Mesenchymal stem cell (in vitro differentiated cells and primary cell): ENCODE measurements around the gene HPD.

Experiments used
- DNase-seq: peaks from one replicate; pipeline ENCODE4 v3.0.0-alpha.2; 2013
- H2AFZ ChIP-seq: one replicate; pipeline ENCODE4 v1.6.1; 2013; ENCODE audit warnings: low read depth, mild to moderate bottlenecking, control low read depth, inconsistent platforms, low read length, moderate library complexity
- H2AK5ac ChIP-seq: 2 replicates; pipeline ENCODE4 v1.6.1; 2013; ENCODE audit warnings: low read length, moderate library complexity, mild to moderate bottlenecking, inconsistent platforms; ENCODE audit not compliant: severe bottlenecking
- H2BK120ac ChIP-seq: one replicate; pipeline ENCODE4 v1.6.1; 2013; ENCODE audit warnings: low read depth, mild to moderate bottlenecking, inconsistent platforms, low read length, moderate library complexity
- H2BK12ac ChIP-seq, 2 experiments: one replicate each; pipeline ENCODE4 v1.6.1; 2013; ENCODE audit warnings: inconsistent platforms in 2 of 2, low read length in 2 of 2, mild to moderate bottlenecking in 2 of 2, moderate library complexity in 2 of 2, control low read depth in 1 of 2
- H2BK15ac ChIP-seq: one replicate; pipeline ENCODE4 v1.6.1; 2013; ENCODE audit warnings: mild to moderate bottlenecking, low read depth, inconsistent platforms; ENCODE audit not compliant: poor library complexity, severe bottlenecking
- H2BK5ac ChIP-seq: 2 replicates; pipeline ENCODE4 v1.6.1; 2013; ENCODE audit warnings: low read depth, mild to moderate bottlenecking, low read length, control low read depth, inconsistent platforms; ENCODE audit not compliant: poor library complexity, severe bottlenecking
- H3K14ac ChIP-seq, 2 experiments: one replicate each; pipeline ENCODE4 v1.6.1; 2013; ENCODE audit warnings: inconsistent platforms in 2 of 2, low read length in 2 of 2, control low read depth in 1 of 2, mild to moderate bottlenecking in 1 of 2, moderate library complexity in 1 of 2
- H3K18ac ChIP-seq, 2 experiments: one replicate each; pipeline ENCODE4 v1.6.1; 2013; ENCODE audit warnings: inconsistent platforms in 2 of 2, low read length in 2 of 2, control low read depth in 1 of 2, low read depth in 1 of 2, mild to moderate bottlenecking in 1 of 2
- H3K23ac ChIP-seq, 2 experiments: one replicate each; pipeline ENCODE4 v1.6.1; 2013; ENCODE audit warnings: inconsistent platforms in 2 of 2, low read length in 2 of 2, mild to moderate bottlenecking in 2 of 2, moderate library complexity in 2 of 2, control low read depth in 1 of 2
- H3K27ac ChIP-seq: 2 replicates; pipeline ENCODE4 v1.5.1; 2013; ENCODE audit warnings: mild to moderate bottlenecking, moderate library complexity, low read length, control low read depth, inconsistent platforms; ENCODE audit not compliant: poor library complexity, severe bottlenecking
- H3K27me3 ChIP-seq, 2 experiments: 2 replicates each; pipeline versions ENCODE4 v1.6.1 to v1.7.0; 2013; ENCODE audit warnings: low read length in 2 of 2, mild to moderate bottlenecking in 2 of 2, moderate library complexity in 2 of 2, control low read depth in 1 of 2, inconsistent platforms in 1 of 2; ENCODE audit not compliant: control insufficient read depth in 1 of 2, insufficient read depth in 1 of 2
- H3K36me3 ChIP-seq, 2 experiments: 2 replicates each; pipeline versions ENCODE4 v1.6.1 to v1.7.0; 2013; ENCODE audit warnings: low read length in 2 of 2, control low read depth in 1 of 2, inconsistent platforms in 1 of 2, low read depth in 1 of 2, mild to moderate bottlenecking in 1 of 2; ENCODE audit not compliant: insufficient read depth in 2 of 2, control insufficient read depth in 1 of 2
- H3K4ac ChIP-seq, 2 experiments: one replicate each; pipeline ENCODE4 v1.6.1; 2013; ENCODE audit warnings: inconsistent platforms in 2 of 2, low read length in 2 of 2, mild to moderate bottlenecking in 2 of 2, moderate library complexity in 2 of 2, control low read depth in 1 of 2, low read depth in 1 of 2
- H3K4me1 ChIP-seq: 2 replicates; pipeline ENCODE4 v1.6.1; 2013; ENCODE audit warnings: low read depth, low read length, control low read depth; ENCODE audit not compliant: control insufficient read depth, insufficient read depth
- H3K4me2 ChIP-seq: 2 replicates; pipeline ENCODE4 v1.6.1; 2013; ENCODE audit warnings: low read length, mild to moderate bottlenecking, inconsistent platforms; ENCODE audit not compliant: poor library complexity, severe bottlenecking
- H3K4me3 ChIP-seq, 2 experiments: 2 replicates each; pipeline versions ENCODE4 v1.5.1 to v1.7.0; 2013; ENCODE audit warnings: low read length in 2 of 2, mild to moderate bottlenecking in 2 of 2, control low read depth in 1 of 2, low read depth in 1 of 2; ENCODE audit not compliant: insufficient read depth in 1 of 2
- H3K79me1 ChIP-seq: replicated peaks from 2 replicates; pipeline ENCODE4 v1.6.1; 2013; ENCODE audit warnings: mild to moderate bottlenecking, control low read depth, low read length, inconsistent platforms; ENCODE audit not compliant: poor library complexity, severe bottlenecking
- H3K9ac ChIP-seq: 2 replicates; pipeline ENCODE4 v1.7.0; 2013; ENCODE audit warnings: mild to moderate bottlenecking, low read length, moderate library complexity
- H3K9me3 ChIP-seq: 2 replicates; pipeline ENCODE4 v1.7.0; 2013; ENCODE audit warnings: mild to moderate bottlenecking, low read length; ENCODE audit not compliant: control insufficient read depth
- H4K8ac ChIP-seq: one replicate; pipeline ENCODE4 v1.6.1; 2013; ENCODE audit warnings: inconsistent platforms, mild to moderate bottlenecking, low read length, moderate library complexity
- H4K91ac ChIP-seq: one replicate; pipeline ENCODE4 v1.6.1; 2013; ENCODE audit warnings: mild to moderate bottlenecking, low read length, inconsistent platforms
- whole genome bisulfite sequencing: methylation state at CpG from one replicate; pipeline ENCODE4 v1.1.7; 2013; ENCODE audit warnings: mixed read lengths; 5-methylcytosine and 5-hydroxymethylcytosine counted together

The HPD gene

GRCh38 chr12:121898287-121898686 is 39.6 kb upstream of the HPD start:
- H3K14ac ChIP-seq = no peak overlapping the region
- H2AFZ ChIP-seq = no peak overlapping the region
- no peak overlapping the region for H3K4me2 ChIP-seq
- no peak overlapping the region for H3K27ac ChIP-seq
- no peak overlapping the region for H3K4ac ChIP-seq
- no peaks in the 10 kb centered on the region for H3K27me3 ChIP-seq
- no peak overlapping the region for H2BK12ac ChIP-seq
- H2AK5ac ChIP-seq = no peak overlapping the region
- H3K9me3 ChIP-seq = no peaks in the 10 kb centered on the region
- peaks cover 11% of the 10 kb centered on the region for H3K4me1 ChIP-seq
- H2BK120ac ChIP-seq = no peak overlapping the region
- H4K91ac ChIP-seq = no peak overlapping the region
- 96% methylated on average over 1 of the region's 5 CpGs for WGBS
- no peak overlapping the region for H4K8ac ChIP-seq
- peaks cover 59 to 76% of the 10 kb centered on the region in 2 experiments for H3K36me3 ChIP-seq
- H3K23ac ChIP-seq = no peak overlapping the region
- H3K9ac ChIP-seq = peak overlapping the region; percentile 8
- H3K18ac ChIP-seq = no peak overlapping the region
- no peak overlapping the region for H3K4me3 ChIP-seq
- peaks cover 42% of the 10 kb centered on the region for H3K79me1 ChIP-seq
- no peak overlapping the region for H2BK15ac ChIP-seq
- no peak for DNase-seq
- no peak overlapping the region for H2BK5ac ChIP-seq

GRCh38 chr12:121894633-121895032 is 36.0 kb upstream of the HPD start:
- H3K9me3 ChIP-seq = no peaks in the 10 kb centered on the region
- no peak overlapping the region for H3K4me2 ChIP-seq
- 78% methylated on average over 7 of the region's 7 CpGs for WGBS
- H3K27me3 ChIP-seq = no peaks in the 10 kb centered on the region
- no peak overlapping the region for H3K18ac ChIP-seq
- no peak overlapping the region for H3K23ac ChIP-seq
- H3K36me3 ChIP-seq = peaks cover 44 to 61% of the 10 kb centered on the region in 2 experiments
- H3K4ac ChIP-seq = no peak overlapping the region
- peaks cover 20% of the 10 kb centered on the region for H3K4me1 ChIP-seq
- no peak overlapping the region for H4K8ac ChIP-seq
- no peak overlapping the region for H3K27ac ChIP-seq
- H3K9ac ChIP-seq = peak overlapping the region; percentile 81
- H2BK12ac ChIP-seq = no peak overlapping the region
- H3K4me3 ChIP-seq = peak overlapping the region in 1 of 2 experiments; percentile 56
- no peak overlapping the region for H2AK5ac ChIP-seq
- H4K91ac ChIP-seq = no peak overlapping the region
- H2BK15ac ChIP-seq = no peak overlapping the region
- peak; percentile 60 for DNase-seq
- no peak overlapping the region for H3K14ac ChIP-seq
- peaks cover 29% of the 10 kb centered on the region for H3K79me1 ChIP-seq
- no peak overlapping the region for H2BK120ac ChIP-seq
- H2AFZ ChIP-seq = no peak overlapping the region
- H2BK5ac ChIP-seq = no peak overlapping the region

- H3K4me1 ChIP-seq = peaks cover 18% of the 10 kb centered on the region
- H3K4me3 ChIP-seq = peak overlapping the region in 1 of 2 experiments; percentile 56
- peaks cover 23% of the 10 kb centered on the region for H3K79me1 ChIP-seq
- H2BK12ac ChIP-seq = peak overlapping the region in 1 of 2 experiments; percentile 73
- 71% methylated on average over 1 of the region's 1 CpG for WGBS
- H2AK5ac ChIP-seq = peak overlapping the region; percentile 80
- no peak overlapping the region for H2BK120ac ChIP-seq
- no peaks in the 10 kb centered on the region for H3K27me3 ChIP-seq
- DNase-seq = peak; percentile 80
- H2AFZ ChIP-seq = no peak overlapping the region
- no peaks in the 10 kb centered on the region for H3K9me3 ChIP-seq
- H3K9ac ChIP-seq = peak overlapping the region; percentile 81
- no peak overlapping the region for H3K4me2 ChIP-seq
- H3K27ac ChIP-seq = peak overlapping the region; percentile 45
- H4K91ac ChIP-seq = no peak overlapping the region
- H3K14ac ChIP-seq = peak overlapping the region in 1 of 2 experiments; percentile 70
- no peak overlapping the region for H4K8ac ChIP-seq
- no peak overlapping the region for H2BK5ac ChIP-seq
- peaks cover 37 to 55% of the 10 kb centered on the region in 2 experiments for H3K36me3 ChIP-seq
- no peak overlapping the region for H3K4ac ChIP-seq
- H2BK15ac ChIP-seq = peak overlapping the region; percentile 41
- no peak overlapping the region for H3K23ac ChIP-seq
- H3K18ac ChIP-seq = peak overlapping the region in 1 of 2 experiments; percentile 31
Measured at GRCh38 chr12:121893961-121894460, 35.4 kb upstream of the HPD start.

GRCh38 chr12:121892673-121893561 is 34.3 kb upstream of the HPD start:
- H3K4me1 ChIP-seq = peaks cover 18% of the 10 kb centered on the region
- peak overlapping the region; percentile 44 for H3K9ac ChIP-seq
- no peak for DNase-seq
- no peak overlapping the region for H3K14ac ChIP-seq
- no peak overlapping the region for H2BK5ac ChIP-seq
- no peak overlapping the region for H2AFZ ChIP-seq
- no peak overlapping the region for H4K91ac ChIP-seq
- H4K8ac ChIP-seq = no peak overlapping the region
- no peak overlapping the region for H2BK120ac ChIP-seq
- no peaks in the 10 kb centered on the region for H3K27me3 ChIP-seq
- H3K79me1 ChIP-seq = peaks cover 20% of the 10 kb centered on the region
- peaks cover 29 to 49% of the 10 kb centered on the region in 2 experiments for H3K36me3 ChIP-seq
- H3K4ac ChIP-seq = no peak overlapping the region
- 89% methylated on average over 11 of the region's 13 CpGs for WGBS
- no peak overlapping the region for H3K27ac ChIP-seq
- H3K9me3 ChIP-seq = no peaks in the 10 kb centered on the region
- peak overlapping the region in 1 of 2 experiments; percentile 59 for H3K23ac ChIP-seq
- no peak overlapping the region for H3K4me2 ChIP-seq
- H2AK5ac ChIP-seq = peak overlapping the region; percentile 18
- H3K4me3 ChIP-seq = no peak overlapping the region
- H2BK12ac ChIP-seq = no peak overlapping the region
- H2BK15ac ChIP-seq = peak overlapping the region; percentile 26
- H3K18ac ChIP-seq = no peak overlapping the region
